ENCODE data around the gene ACOT8. TPM values are rescaled to one million over a fixed set of nuclear protein-coding genes. Genes with fewer than 3 reads are reported as not detected.
A peak's percentile ranks its signal among the peaks of the same experiment; 100 is the strongest.

Gene ACOT8
- total RNA-seq, 2 experiments from 2014 or later: 25.5 to 29.0 TPM

- peaks cover 30% of the 10 kb centered on the region for H3K4me1 Mint-ChIP-seq (ENCODE audit: low read depth)
- DNase-seq: no peak
- no peaks in the 10 kb centered on the region for H3K27me3 Mint-ChIP-seq
- intact Hi-C loops (cut with micrococcal nuclease): no loop called here
- ChIA-PET CTCF (interaction anchor here (0.6 to 1.1 kb wide), 2 partner anchors 74 to 75 kb away, joined by 3 read pairs; no protein-coding TSS in a partner anchor), POLR2A (interaction anchor here (1.4 kb wide), 1 partner anchor 39 kb away, joined by 4 read pairs; no protein-coding TSS in a partner anchor)
- H3K36me3 Mint-ChIP-seq: peaks cover 20% of the 10 kb centered on the region
- no peaks in the 10 kb centered on the region for H3K9me3 Mint-ChIP-seq
- H3K4me3 Mint-ChIP-seq: no peak overlapping the region
- no peak overlapping the region for H3K27ac Mint-ChIP-seq
These were observed 37.6 kb upstream of the ACOT8 start for GRCh38 chr20:45894797-45895196.

- H3K9me3 Mint-ChIP-seq: no peaks in the 10 kb centered on the region
- intact Hi-C loops (cut with micrococcal nuclease): loop anchor here (2.0 kb wide), 1 partner anchor 17 kb away; no protein-coding TSS in a partner anchor
- ChIA-PET POLR2A (interaction anchor here (1.4 kb wide), 1 partner anchor 40 kb away, joined by 4 read pairs; no protein-coding TSS in a partner anchor), CTCF (interaction anchor here (0.8 to 1.6 kb wide), 4 partner anchors 69 to 95 kb away, joined by 3 to 5 read pairs (median 3); no protein-coding TSS in a partner anchor)
- H3K27me3 Mint-ChIP-seq: no peaks in the 10 kb centered on the region
- peaks cover 31% of the 10 kb centered on the region for H3K4me1 Mint-ChIP-seq (ENCODE audit: low read depth)
- no peak overlapping the region for H3K27ac Mint-ChIP-seq
- peaks cover 17% of the 10 kb centered on the region for H3K36me3 Mint-ChIP-seq
- no peak for DNase-seq
- no peak overlapping the region for H3K4me3 Mint-ChIP-seq
These were observed 36.6 kb upstream of the ACOT8 start for GRCh38 chr20:45893831-45894230.

DNA sequence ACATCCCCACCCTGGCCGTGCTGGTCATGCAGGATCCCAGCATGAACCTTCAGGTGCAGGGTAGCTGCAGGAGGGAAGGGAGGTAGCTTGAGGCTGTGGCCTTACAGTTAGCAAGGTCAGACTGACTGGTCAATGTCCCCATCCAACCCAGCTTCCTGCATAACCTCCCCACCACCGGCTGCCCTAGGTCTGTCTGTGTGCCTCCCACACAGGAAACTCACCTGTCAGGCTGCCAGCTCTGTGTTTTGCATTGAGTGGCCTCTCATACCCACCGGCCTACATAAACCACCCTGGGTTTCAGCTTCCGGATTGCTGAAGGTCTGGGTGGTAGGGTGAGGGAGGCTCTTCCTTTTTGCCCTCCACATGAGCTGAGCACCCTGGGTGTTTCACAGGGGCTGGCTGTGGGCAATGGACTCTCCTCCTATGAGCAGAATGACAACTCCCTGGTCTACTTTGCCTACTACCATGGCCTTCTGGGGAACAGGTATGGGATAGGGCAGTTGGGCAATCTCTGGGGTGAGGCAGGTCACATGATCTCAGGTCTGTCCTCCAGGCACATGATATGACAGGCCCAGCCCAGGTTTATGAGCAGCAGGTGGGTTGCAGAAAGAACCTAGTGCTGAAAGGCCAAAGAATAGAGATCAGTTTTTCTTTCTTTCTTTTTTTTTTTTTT is 35.8 kb upstream of the ACOT8 start:
- CTCF ChIA-PET: interaction anchor here (0.8 to 1.9 kb wide), 5 partner anchors 69 to 94 kb away, joined by 3 to 6 read pairs (median 4); no protein-coding TSS in a partner anchor
- no peaks in the 10 kb centered on the region for H3K9me3 Mint-ChIP-seq
- no peaks in the 10 kb centered on the region for H3K27me3 Mint-ChIP-seq
- H3K4me3 Mint-ChIP-seq: peak overlapping the region; percentile 85
- peak; percentile 64 for DNase-seq
- H3K36me3 Mint-ChIP-seq: peaks cover 13% of the 10 kb centered on the region
- H3K27ac Mint-ChIP-seq: peak overlapping the region; percentile 74
- POLR2A ChIA-PET: interaction anchor here (1.8 to 4.5 kb wide), 2 partner anchors 41 to 80 kb away, joined by 4 to 23 read pairs; partner anchors contain the start of genes PCIF1 and UBE2C
- H3K4me1 Mint-ChIP-seq (ENCODE audit: low read depth): peaks cover 31% of the 10 kb centered on the region
- intact Hi-C loops (cut with micrococcal nuclease): loop anchor here (2.0 kb wide), 1 partner anchor 18 kb away; no protein-coding TSS in a partner anchor

DNA sequence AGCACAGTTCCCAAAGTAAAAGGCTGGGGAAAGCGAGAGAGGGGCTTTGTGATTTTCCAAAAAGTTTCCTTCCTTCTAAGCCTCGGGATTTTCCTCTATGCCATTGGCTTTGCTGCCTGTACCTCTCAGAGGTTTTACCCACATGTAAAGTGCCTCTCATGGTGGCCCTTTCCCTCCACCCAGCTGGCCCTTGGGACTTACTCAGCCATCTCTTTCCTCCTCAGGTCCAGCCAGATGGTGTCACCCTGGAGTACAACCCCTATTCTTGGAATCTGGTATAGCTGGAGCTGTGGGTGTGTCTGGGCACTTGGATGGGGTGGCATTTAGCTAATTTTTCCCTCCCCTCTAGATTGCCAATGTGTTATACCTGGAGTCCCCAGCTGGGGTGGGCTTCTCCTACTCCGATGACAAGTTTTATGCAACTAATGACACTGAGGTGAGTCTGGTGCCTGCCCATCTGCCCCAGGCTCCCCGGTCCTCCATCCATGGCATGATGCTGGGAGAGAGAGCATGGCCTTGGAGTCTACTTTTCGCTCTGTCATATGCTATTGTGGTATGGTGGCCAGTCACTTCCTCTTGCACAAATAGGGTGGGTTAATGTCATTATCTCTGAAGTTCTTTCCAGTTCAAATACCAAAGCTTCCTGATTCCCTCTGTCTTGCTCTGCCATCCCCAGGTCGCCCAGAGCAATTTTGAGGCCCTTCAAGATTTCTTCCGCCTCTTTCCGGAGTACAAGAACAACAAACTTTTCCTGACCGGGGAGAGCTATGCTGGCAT is 35.0 kb upstream of the ACOT8 start:
- Mint-ChIP-seq H3K36me3 (peaks cover 8% of the 10 kb centered on the region), H3K4me3 (peak overlapping the region; percentile 85), H3K27ac (peak overlapping the region; percentile 74), H3K27me3 (no peaks in the 10 kb centered on the region), H3K9me3 (no peaks in the 10 kb centered on the region), H3K4me1 (ENCODE audit: low read depth) (peaks cover 31% of the 10 kb centered on the region)
- no peak for DNase-seq
- ChIA-PET CTCF (interaction anchor here (1.0 to 1.9 kb wide), 5 partner anchors 10 to 93 kb away, joined by 3 to 6 read pairs (median 4); no protein-coding TSS in a partner anchor), POLR2A (interaction anchor here (1.8 to 4.5 kb wide), 3 partner anchors 35 to 79 kb away, joined by 4 to 23 read pairs (median 13); partner anchors contain the start of genes ACOT8, PCIF1, UBE2C and ZSWIM3)
- intact Hi-C loops (cut with micrococcal nuclease): loop anchor here (2.0 kb wide), 1 partner anchor 19 kb away; no protein-coding TSS in a partner anchor

DNA sequence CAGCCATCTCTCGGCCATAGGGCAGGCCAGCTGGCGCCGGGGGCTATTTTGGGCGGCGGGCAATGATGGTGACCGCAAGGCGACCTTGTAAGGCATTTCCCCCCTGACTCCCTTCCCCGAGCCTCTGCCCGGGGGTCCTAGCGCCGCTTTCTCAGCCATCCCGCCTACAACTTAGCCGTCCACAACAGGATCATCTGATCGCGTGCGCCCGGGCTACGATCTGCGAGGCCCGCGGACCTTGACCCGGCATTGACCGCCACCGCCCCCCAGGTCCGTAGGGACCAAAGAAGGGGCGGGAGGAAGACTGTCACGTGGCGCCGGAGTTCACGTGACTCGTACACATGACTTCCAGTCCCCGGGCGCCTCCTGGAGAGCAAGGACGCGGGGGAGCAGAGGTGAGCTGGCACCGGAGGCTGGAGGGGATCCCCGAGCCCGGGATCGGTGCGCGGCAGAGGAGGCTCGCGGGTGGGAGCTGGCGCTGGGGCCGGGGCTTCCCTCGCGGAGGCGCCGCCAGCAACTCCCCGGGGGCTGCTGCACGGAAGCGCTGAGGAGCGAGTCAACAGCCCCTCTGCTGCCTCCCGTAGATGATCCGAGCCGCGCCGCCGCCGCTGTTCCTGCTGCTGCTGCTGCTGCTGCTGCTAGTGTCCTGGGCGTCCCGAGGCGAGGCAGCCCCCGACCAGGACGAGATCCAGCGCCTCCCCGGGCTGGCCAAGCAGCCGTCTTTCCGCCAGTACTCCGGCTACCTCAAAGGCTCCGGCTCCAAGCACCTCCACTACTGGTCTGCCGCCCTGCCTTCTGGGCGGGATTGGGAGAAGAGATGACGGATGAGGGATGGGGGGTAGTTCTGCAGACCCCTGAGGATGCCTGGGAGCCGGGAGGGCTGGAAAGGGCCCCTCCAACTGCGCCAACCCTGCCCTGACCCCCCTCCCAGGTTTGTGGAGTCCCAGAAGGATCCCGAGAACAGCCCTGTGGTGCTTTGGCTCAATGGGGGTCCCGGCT is 34.1 kb upstream of the ACOT8 start, which contains the start of the genes CTSA and NEURL2:
CTSA (plus strand) TSS at position 351 of the 999 bp plus-strand sequence; CDS start at position 585, 234 bp downstream.
NEURL2 (minus strand) TSS at position 224 of the 999 bp plus-strand sequence; CDS start at position 7, 217 bp downstream.
- Mint-ChIP-seq H3K4me1 (ENCODE audit: low read depth) (peaks cover 32% of the 10 kb centered on the region), H3K27me3 (no peaks in the 10 kb centered on the region), H3K27ac (peak within 1 kb of the TSS; percentile 81), H3K9me3 (no peaks in the 10 kb centered on the region), H3K36me3 (peaks cover 6% of the 10 kb centered on the region), H3K4me3 (peak within 1 kb of the TSS; percentile 85)
- intact Hi-C loops (cut with micrococcal nuclease): loop anchor here (1.0 to 2.0 kb wide), 4 partner anchors 10 to 82 kb away; partner anchors contain the start of genes ACOT8, PCIF1, ZNF335 and ZSWIM1
- ChIA-PET POLR2A (interaction anchor here (0.9 to 4.5 kb wide), 8 partner anchors 9 to 78 kb away, joined by 3 to 23 read pairs (median 5); partner anchors contain the start of genes ACOT8, PCIF1, UBE2C and ZSWIM1), CTCF (interaction anchor here (1.0 to 1.9 kb wide), 7 partner anchors 9 to 92 kb away, joined by 3 to 13 read pairs (median 4); partner anchors contain the start of genes ZNF335 and ZSWIM1)
- peak; percentile 92 for DNase-seq

DNA sequence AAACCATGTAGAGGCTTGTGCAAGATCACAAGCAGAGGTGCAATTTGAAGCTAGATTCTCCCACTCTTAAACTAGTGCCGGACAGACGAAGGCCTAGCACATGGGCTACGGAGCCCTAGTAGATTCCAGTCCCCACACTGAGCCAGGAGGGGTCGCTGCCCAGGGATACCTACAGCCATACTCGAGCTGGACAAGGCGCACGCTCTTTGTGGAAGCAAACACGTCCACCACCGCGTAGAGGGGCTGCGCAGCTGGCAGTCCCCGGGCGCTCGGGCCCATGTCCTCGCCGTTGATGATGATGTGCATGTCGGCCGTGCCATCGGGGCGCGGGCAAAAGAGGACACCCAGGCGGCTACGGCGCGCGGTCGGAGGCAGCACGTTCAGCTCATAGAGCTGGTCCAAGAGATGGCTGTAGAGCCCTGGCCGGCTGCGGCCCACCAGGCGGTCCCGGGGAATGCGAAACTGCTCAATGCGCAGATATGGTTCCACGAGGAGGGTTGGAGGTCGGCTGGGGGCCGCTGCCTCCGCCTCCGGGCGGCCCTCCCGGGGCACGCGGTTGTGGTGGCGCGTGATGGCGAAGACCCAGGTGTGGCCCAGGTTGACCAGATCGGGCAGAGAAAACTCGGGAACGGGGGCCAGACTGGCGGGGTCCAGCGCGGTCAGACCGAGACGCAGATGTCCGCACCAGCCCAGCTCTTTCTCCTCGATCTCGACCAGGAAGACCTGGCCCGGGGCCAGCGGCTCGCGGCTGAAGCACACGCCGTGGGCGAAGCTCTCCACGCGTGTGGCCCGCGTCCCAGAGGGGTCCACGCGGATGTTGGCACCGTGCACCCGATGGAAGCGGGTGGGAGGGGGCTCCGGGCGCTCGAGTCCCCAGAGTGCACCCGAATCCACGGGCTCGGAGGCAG is 33.1 kb upstream of the ACOT8 start:
- CTCF ChIA-PET: interaction anchor here (0.7 to 1.9 kb wide), 10 partner anchors 9 to 91 kb away, joined by 3 to 13 read pairs (median 4); partner anchors contain the start of genes ZNF335 and ZSWIM1
- intact Hi-C loops (cut with micrococcal nuclease): loop anchor here (1.0 to 2.0 kb wide), 3 partner anchors 33 to 82 kb away; partner anchors contain the start of genes ACOT8, PCIF1, ZNF335 and ZSWIM3
- Mint-ChIP-seq H3K9me3 (no peaks in the 10 kb centered on the region), H3K4me1 (ENCODE audit: low read depth) (peaks cover 36% of the 10 kb centered on the region), H3K27ac (peak overlapping the region; percentile 38), H3K27me3 (no peaks in the 10 kb centered on the region), H3K36me3 (peaks cover 6% of the 10 kb centered on the region), H3K4me3 (peak overlapping the region; percentile 85)
- POLR2A ChIA-PET: interaction anchor here (0.7 to 4.5 kb wide), 9 partner anchors 8 to 75 kb away, joined by 3 to 23 read pairs (median 5); partner anchors contain the start of genes ACOT8, PCIF1, ZSWIM1 and ZSWIM3
- peak; percentile 70 for DNase-seq

DNA sequence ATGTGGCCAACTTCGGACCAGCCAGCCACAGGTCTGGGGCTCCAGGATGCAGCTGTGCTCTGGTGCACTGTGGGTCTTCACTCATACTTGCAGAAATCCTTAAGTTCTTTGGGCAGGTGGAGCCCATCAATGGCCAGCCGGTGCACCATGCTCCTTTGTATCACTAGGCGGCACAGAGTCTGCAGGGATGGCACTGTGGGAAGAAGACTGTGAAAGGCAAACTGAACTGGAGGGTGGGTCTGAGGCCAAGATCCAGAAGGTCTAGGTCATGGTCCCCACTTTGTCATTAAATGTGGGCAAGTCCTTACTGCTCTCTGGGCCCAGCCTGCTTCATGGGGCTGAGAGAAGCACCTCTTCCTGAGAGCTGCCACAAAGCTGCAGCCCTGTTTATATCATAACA is 31.5 kb upstream of the ACOT8 start:
- Mint-ChIP-seq H3K27ac (no peak overlapping the region), H3K9me3 (no peaks in the 10 kb centered on the region), H3K4me3 (no peak overlapping the region), H3K4me1 (ENCODE audit: low read depth) (peaks cover 45% of the 10 kb centered on the region), H3K36me3 (peaks cover 8% of the 10 kb centered on the region), H3K27me3 (no peaks in the 10 kb centered on the region)
- ChIA-PET POLR2A (interaction anchor here (0.6 kb wide), 1 partner anchor 9 kb away, joined by 3 read pairs; no protein-coding TSS in a partner anchor), CTCF (no interaction called here)
- no peak for DNase-seq
- intact Hi-C loops (cut with micrococcal nuclease): loop anchor here (5.0 to 10.0 kb wide), 2 partner anchors 54 to 96 kb away; partner anchors contain the start of genes DNTTIP1, SNX21 and WFDC3

DNA sequence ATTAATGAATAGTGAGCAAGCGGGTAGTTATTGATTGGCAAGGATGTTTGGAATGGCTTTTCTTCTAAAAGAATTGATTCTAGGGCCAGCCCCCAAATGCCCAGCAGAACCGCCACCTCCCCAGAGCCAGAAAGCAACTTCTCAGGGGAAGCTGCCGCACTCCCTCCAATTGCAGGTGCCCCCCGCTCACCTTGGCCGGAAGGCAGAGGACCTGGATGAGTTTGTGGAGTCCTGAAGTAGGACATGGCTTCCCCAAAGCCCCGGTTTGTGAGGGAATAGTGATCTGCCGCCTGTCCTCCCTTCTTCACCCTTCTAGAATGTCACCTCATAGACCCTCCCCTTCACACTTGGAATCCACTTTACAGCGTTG is 30.1 kb upstream of the ACOT8 start, which contains the start of gene SPATA25:
SPATA25 (minus strand) TSS at position 277 of the 370 bp plus-strand sequence; CDS start at position 245, 32 bp downstream.
- peaks cover 43% of the 10 kb centered on the region for H3K4me1 Mint-ChIP-seq (ENCODE audit: low read depth)
- no peak within 1 kb of the TSS for H3K4me3 Mint-ChIP-seq
- H3K9me3 Mint-ChIP-seq: no peaks in the 10 kb centered on the region
- ChIA-PET CTCF (no interaction called here), POLR2A (no interaction called here)
- H3K36me3 Mint-ChIP-seq: peaks cover 16% of the 10 kb centered on the region
- H3K27me3 Mint-ChIP-seq: no peaks in the 10 kb centered on the region
- intact Hi-C loops (cut with micrococcal nuclease): loop anchor here (5.0 to 10.0 kb wide), 2 partner anchors 53 to 95 kb away; partner anchors contain the start of genes DNTTIP1, SNX21 and WFDC3
- DNase-seq: no peak
- no peak within 1 kb of the TSS for H3K27ac Mint-ChIP-seq

DNA sequence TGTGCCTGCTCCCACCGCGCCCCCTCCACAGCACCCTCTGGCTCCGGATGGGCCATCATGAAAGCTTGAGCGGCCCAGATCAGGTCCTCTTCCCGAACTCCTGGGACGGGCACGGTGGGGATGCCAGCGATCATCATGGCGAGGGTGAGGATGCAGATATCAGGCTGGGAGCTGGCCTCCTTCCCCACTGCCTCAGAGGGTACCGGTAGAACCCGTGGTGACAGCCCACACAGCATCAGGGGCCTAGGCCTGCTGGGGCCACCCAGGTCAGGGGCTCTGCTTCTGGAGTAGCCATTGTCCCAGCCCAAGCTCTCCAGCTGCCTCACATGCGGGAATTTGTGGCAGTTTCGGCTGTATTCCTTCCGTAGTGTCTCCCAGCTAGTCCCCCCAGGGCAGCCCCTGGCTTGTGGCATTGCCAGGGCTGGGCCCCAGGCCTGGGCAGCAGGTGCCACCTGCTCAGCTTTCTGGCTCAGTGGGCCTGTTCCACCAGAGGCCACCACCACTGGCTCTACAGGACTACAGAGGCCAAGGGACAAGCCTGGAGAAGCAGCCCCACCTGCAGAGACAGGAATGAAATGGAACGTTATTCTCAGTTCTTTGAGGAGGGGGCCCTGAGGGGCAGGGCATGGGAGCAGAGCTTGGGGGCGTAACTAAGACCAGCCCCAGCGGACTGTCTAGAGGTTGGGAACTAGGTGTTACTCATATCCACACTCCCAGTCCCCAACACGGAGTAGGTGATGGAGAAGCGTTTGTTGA is 29.6 kb upstream of the ACOT8 start:
- no peak overlapping the region for H3K4me3 Mint-ChIP-seq
- ChIA-PET CTCF (no interaction called here), POLR2A (no interaction called here)
- no peaks in the 10 kb centered on the region for H3K27me3 Mint-ChIP-seq
- DNase-seq: no peak
- peaks cover 44% of the 10 kb centered on the region for H3K4me1 Mint-ChIP-seq (ENCODE audit: low read depth)
- no peak overlapping the region for H3K27ac Mint-ChIP-seq
- intact Hi-C loops (cut with micrococcal nuclease): loop anchor here (5.0 to 10.0 kb wide), 2 partner anchors 52 to 94 kb away; partner anchors contain the start of genes DNTTIP1, SNX21 and WFDC3
- peaks cover 18% of the 10 kb centered on the region for H3K36me3 Mint-ChIP-seq
- no peaks in the 10 kb centered on the region for H3K9me3 Mint-ChIP-seq

Data from activated CD4-positive, alpha-beta memory T cell treated with anti-CD3 and anti-CD28 coated beads for 36 hours (primary cell).